Measurements from ENCODE around the gene AIMP2.
"Not testable (repeated sequence)": the region's sequence is repeated elsewhere in the genome, so short reads cannot be mapped to it uniquely, and the experiment has no call there.

Gene AIMP2

DNA sequence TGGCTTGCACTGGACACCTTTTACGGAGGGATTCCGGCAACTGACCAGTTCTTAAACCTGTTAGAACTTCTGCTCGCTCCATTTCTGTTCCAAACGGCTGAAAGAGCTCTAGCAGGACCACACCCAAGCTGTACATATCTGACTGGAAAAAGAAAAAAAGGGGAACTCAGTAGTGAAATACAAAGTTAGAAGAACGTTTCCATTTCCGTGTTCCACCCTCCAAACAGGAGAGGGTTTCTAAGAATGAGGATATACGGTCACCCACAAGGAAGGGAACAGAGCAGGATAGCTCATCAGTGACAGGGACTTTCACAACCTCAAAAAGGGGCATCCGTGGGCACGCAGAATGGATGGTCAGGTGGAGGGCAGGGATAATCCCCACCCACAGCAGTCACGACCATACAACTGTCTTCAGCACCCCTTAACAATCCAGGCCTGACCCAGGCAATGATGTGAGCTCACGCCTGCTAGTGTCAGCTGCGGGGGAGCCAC, 17.8 kb downstream of the AIMP2 start:
- no peak for DNase-seq

DNA sequence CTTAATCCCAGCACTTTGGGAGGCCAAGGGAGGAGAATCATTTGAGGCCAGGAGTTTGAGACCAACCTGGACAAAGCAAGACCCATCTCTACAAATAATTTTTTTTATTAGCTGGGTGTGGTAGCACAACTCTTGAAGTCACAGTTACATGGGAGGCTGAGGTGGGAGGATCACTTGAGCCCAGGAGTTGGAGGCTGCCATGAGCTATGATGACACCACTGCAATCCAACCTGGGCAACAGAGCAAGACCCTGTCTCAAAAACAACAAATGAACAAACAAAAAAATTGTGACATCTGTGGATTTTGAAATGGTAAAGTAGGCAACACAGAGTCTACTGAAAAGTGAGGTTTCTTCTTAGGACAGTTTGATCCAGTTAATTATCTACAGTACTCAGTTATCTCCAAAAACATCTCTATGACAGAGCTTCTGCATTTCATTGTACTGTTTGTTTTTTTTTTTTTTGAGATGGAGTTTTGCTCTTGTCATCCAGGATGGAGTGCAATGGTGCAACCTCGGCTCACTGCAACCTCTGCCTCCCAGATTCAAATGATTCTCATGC, 18.8 kb downstream of the AIMP2 start:
- DNase-seq = no peak

DNA sequence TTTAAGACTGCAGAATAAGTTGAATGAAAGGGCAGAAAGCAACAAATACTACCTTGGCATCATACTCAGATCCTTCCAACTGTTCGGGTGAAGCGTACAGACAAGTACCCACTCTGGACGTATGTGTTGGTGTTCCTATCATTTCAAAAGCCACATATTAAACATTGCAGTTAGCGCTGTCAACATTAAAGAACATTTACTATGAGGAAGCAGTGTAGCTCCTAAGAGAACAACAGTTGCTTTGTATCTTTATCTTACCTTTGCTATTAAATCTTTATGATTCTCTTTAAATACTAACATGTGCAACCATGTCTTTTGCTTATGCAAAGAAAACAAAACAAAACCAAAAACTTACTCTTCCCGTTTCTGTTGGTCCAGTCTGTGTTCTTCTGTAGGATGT, 19.5 kb downstream of the AIMP2 start:
- no peak for DNase-seq

DNA sequence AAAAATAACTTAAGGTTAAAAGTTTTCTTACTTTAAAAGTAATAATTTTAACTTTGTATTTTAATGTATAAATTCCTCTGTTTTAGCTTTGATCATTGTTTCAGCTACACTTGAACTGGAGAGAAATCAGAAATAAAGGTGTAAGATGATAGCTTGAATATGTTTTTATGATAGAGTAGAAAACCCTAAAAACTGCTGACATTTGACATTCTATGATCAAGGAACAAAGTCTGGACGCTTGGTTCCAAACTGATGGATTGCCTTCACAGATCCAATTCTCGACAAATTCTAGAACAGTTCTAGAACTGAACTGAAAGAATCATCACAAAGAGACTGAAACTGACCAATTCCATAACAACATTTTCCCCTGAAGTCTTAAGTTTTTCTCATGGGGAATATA, 21.9 kb downstream of the AIMP2 start, which contains the start of gene ANKRD61:
ANKRD61 (plus strand) TSS at position 389 of the 400 bp plus-strand sequence; CDS start at position 389, 0 bp downstream.
- no peak for DNase-seq

DNA sequence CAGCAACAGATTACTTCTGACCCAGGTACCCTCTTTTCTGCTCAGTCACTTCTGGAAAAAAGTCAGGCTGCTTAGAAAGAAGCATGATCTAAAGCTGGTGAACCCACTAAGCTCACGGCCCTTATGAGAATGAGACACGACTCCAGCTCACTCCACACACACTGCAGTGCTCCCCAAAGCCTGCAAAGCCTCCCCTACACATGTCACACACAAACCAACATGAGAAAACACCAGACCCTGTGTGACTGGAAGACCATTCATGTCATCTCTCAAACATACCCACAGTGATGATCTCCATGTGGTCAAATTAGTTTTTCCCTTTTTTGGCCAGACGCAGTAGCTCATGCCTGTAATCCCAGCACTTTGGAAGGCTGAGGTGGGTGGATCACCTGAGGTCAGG, 22.5 kb downstream of the AIMP2 start:
- no peak for DNase-seq

DNA sequence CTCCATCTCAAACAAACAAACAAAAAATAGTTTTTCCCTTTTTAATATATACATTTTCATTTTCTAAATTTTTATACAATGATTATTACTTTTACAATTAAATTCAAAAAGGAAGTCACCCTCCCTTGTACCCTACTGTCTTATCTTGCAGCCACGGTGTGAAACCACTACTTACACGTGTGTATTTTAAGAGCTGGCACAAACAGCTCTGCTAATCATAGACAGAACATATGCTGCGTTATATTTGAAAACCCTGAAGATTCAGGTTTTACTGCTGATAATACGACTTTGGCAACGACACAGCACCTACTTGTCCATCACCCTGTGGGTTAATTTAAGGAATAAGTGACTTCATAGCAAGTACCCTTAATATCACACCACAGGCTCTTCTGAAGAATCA, 23.1 kb downstream of the AIMP2 start:
- peak; percentile 16 for DNase-seq

DNA sequence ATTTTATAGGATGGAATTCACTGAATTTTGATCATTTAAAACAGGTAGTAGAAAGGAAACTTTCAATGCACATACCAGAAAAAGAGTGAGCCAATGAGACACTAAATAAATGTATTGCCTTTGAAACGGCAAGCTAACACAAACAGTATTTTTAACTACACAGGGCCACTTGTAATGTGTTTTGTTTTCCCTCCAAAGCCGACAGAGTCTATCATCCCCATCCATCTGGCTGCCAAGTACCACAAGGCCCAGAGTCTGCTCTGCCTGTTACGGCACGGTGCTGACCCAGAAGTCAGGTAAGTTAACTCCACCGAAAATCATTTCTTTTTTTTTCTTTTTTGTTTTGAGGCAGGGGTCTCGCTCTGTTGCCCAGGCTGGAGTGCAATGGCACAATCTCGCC, 23.6 kb downstream of the AIMP2 start:
- no peak for DNase-seq

DNA sequence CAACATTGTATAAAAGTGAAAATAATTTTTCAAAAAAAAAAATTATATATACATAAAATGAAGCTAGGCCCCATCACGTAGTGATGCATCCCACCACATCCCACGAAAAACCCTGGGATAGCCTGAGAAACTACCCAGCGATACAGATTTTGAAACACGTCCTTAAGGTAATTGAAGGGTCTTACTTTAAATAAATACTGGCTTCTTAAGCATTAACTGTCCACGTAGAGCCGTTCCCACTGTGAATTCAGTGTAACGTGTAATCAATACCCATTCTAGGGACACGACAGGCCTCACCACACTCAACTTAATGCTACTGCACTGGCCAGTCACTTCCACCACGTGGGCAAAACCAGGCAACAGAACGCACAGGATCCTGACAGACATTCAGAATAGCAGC, 26.1 kb downstream of the AIMP2 start:
- no peak for DNase-seq

DNA sequence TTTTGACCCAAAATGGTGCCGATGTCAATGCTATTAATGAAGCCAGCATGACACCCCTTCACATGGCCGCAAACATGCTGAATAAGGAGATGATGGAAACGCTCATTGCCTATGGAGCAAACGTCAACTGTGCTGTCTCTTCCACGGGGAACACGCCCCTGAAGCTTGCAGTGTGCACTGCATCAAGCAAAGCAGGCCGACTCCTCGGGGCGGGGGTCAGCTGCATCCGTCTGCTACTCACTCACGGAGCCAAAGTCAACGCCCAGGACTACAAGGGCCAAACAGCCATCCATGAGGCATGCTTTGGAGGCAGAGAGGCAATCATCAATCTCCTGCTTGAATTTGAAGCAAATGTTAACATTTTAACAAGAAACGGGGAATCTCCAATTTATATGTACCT, 26.6 kb downstream of the AIMP2 start:
- no peak for DNase-seq

DNA sequence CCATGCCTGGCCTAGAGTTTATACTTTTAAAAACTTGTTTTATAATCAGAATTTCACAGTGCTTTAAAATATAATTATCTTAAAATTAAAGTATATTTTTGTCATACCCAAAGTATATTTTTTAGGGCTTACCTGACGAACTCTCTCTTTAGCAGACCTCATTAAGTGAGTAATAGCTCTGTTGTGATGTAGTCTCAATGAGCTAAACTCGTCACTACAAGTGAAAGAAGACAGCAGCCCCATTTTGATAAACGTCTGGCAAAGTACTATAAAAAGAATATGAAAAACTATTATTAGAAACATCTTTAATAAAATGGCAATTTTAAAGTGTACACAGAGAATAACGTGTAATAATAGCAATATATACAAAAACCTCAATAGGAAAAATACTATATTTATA, 40.7 kb downstream of the AIMP2 start:
- no peak for DNase-seq

DNA sequence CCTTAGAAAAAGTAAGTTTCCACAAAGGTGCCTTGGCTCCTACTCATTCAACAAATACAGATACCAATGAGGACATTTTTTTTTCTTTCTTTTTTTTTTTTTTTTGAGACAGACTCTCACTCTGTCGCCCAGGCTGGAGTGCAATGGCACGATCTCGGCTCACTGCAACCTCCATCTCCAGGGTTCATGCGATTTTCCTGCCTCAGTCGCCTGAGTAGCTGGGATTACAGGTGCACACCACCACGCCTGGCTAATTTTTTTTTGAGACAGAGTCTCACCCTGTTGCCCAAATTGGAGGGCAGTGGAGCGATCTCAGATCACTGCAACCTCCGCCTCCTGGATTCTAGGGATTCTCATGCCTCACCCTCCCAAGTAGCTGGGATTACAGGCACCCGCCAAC, 42.1 kb downstream of the AIMP2 start:
- DNase-seq = not testable (repeated sequence)

DNA sequence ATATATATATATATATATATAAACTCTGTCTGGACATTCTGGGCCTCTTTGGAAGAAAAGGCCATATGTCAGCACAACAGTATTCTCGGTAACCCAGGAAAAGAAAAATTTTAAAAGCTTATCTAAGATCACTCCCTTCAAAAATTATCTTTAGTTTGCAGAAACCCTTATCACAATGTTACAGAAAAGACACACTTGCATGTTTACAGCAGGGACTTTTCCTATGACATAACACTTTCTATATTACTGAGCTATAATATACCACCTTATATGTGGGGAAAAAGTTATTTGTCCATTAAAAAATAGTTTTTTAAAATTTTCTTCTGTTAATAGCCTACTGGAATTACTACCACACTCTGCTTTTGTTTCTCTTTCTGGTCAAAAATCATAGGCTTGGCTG, 47.5 kb downstream of the AIMP2 start:
- DNase-seq = no peak

DNA sequence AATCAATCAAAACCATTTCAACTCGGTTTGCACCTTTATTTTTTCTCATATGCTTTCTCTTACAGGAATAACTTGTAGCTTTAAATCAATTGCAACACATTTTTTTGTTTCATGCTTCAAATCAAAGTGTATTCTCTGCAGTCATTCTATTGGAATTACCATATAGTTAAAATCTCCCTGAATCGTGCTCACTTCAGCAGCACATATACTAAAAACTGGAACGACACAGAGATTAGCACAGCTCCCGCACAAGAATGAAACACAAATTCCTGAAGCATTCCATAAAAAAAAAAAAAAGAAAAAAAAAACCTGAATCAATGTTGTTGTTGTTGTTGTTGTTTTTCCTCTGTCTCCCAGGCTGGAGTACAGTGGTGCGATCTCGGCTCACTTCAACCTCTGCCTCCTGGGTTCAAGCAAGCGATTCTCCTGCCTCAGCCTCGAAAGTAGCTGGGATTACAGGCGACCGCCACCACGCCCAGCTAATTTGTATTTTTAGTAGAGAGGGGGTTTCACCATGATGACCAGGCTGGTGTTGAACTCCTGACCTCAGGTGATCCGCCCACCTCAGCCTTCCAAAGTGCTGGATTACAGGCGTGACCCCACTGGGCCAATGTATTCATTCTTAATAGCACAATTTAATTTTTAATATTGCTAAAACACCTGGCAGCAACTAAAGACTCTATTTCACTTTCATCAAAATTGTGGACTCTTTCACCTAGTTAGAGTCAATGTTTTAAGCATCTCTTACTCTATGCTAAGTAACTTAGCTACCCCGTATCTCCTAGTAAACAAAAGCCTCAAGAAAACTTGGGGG, 48.5 kb downstream of the AIMP2 start:
- no peak for DNase-seq

DNA sequence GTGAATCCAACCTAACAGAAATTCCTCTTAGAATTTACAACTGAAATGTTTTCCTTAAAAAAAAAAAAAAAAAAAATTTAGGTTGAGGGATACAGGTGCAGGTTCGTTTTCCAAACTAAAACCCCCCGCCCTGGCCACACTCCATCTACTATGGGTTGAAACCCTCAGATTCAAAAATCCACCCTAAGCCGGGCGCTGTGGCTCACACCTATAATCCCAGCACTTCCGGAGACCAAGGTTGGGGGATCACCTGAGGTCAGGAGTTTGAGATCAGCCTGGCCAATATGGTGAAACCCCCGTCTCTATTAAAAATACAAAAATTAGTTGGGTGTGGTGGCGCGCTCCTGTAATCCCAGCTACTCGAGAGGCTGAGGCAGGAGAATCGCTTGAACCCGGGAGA, 50.9 kb downstream of the AIMP2 start:
- not testable (repeated sequence) for DNase-seq

DNA sequence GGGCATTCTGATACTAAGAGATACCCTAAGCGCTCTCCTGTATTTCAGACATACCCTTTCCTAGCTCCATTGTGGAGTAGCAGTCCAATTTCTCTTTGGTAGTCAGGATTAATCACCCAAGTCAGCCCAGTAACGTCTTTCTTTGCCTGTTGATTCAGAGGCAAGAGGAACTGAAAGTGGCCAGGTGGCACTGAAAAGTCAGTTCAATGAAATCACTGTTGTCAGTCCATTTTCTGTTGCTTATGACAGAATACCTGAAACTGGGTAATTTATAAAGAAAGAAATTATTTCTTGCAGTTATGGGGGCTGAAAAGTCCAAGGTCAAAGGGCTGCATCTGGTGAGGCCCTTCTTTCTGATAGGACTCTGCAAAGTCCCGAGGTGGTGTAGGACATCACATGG, 62.3 kb downstream of the AIMP2 start:
- no peak for DNase-seq
